ENCODE measurements around the gene SUFU. TPM values are rescaled to one million over a fixed set of nuclear protein-coding genes. Genes with fewer than 3 reads are reported as not detected.

The SUFU gene
- total and polyA plus RNA-seq, 2 of the 13 experiments (the other 11 are each of a cell fraction or from before 2014, with no cell fraction given) = 2.9 to 5.5 TPM

GRCh38 chr10:102461187-102462054 is 42.4 kb upstream of the SUFU start (continued):
- TF ChIP-seq ZNF142 (CRISPR knock-in tag; IDR thresholded peaks at IDR 0.05) (0 out of 2 replicates have a peak, but pooled peaks have one; percentile 17), ZNF605 (CRISPR knock-in tag; IDR thresholded peaks at IDR 0.05) (peak; percentile 51; the same call in 1 of the 2 replicates), ZBTB2 (CRISPR knock-in tag; IDR thresholded peaks at IDR 0.05; ENCODE audit: low read depth) (no peak), ZHX1 (CRISPR knock-in tag; IDR thresholded peaks at IDR 0.05; ENCODE audit: low read depth) (peak; percentile 91), ZBTB3 (CRISPR knock-in tag; IDR thresholded peaks at IDR 0.05; ENCODE audit: borderline replicate concordance, low read depth) (no peak), CHD4 (IDR thresholded peaks at IDR 0.05; ENCODE audit: borderline replicate concordance, low read length) (no peak), ZNF768 (CRISPR knock-in tag; IDR thresholded peaks at IDR 0.05) (no peak; the same call in 1 of the 2 replicates), KLF13 (CRISPR knock-in tag; IDR thresholded peaks at IDR 0.05) (no peak), ZIK1 (CRISPR knock-in tag; IDR thresholded peaks at IDR 0.05; ENCODE audit: borderline replicate concordance, low read depth) (no peak), ZNF678 (CRISPR knock-in tag; IDR thresholded peaks at IDR 0.05) (no peak), SMARCE1 (IDR thresholded peaks at IDR 0.05; ENCODE audit: borderline replicate concordance) (no peak)
- TF ChIP-seq, protein P1, sequence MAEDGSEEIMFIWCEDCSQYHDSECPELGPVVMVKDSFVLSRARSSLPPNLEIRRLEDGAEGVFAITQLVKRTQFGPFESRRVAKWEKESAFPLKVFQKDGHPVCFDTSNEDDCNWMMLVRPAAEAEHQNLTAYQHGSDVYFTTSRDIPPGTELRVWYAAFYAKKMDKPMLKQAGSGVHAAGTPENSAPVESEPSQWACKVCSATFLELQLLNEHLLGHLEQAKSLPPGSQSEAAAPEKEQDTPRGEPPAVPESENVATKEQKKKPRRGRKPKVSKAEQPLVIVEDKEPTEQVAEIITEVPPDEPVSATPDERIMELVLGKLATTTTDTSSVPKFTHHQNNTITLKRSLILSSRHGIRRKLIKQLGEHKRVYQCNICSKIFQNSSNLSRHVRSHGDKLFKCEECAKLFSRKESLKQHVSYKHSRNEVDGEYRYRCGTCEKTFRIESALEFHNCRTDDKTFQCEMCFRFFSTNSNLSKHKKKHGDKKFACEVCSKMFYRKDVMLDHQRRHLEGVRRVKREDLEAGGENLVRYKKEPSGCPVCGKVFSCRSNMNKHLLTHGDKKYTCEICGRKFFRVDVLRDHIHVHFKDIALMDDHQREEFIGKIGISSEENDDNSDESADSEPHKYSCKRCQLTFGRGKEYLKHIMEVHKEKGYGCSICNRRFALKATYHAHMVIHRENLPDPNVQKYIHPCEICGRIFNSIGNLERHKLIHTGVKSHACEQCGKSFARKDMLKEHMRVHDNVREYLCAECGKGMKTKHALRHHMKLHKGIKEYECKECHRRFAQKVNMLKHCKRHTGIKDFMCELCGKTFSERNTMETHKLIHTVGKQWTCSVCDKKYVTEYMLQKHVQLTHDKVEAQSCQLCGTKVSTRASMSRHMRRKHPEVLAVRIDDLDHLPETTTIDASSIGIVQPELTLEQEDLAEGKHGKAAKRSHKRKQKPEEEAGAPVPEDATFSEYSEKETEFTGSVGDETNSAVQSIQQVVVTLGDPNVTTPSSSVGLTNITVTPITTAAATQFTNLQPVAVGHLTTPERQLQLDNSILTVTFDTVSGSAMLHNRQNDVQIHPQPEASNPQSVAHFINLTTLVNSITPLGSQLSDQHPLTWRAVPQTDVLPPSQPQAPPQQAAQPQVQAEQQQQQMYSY (CRISPR knock-in tag; IDR thresholded peaks at IDR 0.05) = no peak

Measured in HepG2 (cell line).